GM12865 (cell line): ENCODE data around the gene PLEKHG4B.

ENCODE experiments used
- DNase-seq: peaks from one replicate; pipeline ENCODE4 v3.0.0; 2010; ENCODE audit warnings: low read depth
- H3K4me3 ChIP-seq: 2 replicates; pipeline ENCODE4 v1.5.1; 2011; ENCODE audit warnings: mild to moderate bottlenecking, low read depth, low read length, control low read depth
- TF ChIP-seq, protein P1 (sequence below): IDR thresholded peaks from 2 replicates; pipeline ENCODE4 v1.5.1; 2011; ENCODE audit warnings: low read length, control low read depth, low read depth, inconsistent platforms; ENCODE audit not compliant: insufficient read depth; ENCODE audit errors: missing control alignments

PLEKHG4B gene

DNA sequence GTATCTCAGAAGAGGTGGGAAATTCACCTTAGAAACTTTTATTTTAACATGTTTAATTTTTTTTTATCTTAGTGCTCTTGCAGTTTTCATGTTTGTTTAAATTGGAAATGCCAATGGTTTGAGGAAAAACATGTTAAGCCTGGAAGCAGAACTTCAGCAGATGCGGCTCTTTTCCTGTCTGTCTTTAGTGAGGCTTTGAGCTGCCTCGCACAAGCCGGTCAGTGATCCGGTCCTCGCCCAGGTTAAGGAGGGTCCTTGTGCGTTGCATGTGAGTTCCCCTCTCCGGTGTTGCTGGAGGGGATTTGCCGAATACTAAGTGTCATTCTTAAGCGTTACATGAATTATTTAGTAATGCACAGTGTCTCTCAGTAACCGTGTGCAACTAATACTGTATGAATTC, 9.4 kb upstream of the PLEKHG4B start:
- no peak for DNase-seq

DNA sequence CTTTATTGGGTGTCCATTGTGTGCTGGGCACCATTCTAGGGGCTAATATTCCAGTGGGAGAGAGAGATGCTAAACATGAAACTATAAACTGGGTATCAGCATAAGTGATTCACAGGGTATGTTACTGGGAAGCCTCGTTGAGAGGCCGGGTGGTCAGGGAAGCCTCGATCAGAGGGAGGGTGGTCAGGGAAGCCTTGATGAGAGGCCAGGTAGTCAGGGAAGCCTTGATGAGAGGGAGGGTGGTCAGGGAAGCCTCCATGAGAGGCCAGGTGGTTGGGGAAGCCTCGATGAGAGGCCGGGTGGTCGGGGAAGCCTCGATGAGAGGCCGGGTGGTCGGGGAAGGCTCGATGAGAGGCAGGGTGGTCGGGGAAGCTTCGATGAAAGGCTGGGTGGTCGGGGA, 8.9 kb upstream of the PLEKHG4B start:
- TF ChIP-seq, protein P1, sequence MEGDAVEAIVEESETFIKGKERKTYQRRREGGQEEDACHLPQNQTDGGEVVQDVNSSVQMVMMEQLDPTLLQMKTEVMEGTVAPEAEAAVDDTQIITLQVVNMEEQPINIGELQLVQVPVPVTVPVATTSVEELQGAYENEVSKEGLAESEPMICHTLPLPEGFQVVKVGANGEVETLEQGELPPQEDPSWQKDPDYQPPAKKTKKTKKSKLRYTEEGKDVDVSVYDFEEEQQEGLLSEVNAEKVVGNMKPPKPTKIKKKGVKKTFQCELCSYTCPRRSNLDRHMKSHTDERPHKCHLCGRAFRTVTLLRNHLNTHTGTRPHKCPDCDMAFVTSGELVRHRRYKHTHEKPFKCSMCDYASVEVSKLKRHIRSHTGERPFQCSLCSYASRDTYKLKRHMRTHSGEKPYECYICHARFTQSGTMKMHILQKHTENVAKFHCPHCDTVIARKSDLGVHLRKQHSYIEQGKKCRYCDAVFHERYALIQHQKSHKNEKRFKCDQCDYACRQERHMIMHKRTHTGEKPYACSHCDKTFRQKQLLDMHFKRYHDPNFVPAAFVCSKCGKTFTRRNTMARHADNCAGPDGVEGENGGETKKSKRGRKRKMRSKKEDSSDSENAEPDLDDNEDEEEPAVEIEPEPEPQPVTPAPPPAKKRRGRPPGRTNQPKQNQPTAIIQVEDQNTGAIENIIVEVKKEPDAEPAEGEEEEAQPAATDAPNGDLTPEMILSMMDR: no peak
- no peak for DNase-seq

More for the DNA sequence above, 9.4 kb upstream of the PLEKHG4B start:
- TF ChIP-seq, protein P1: no peak
- H3K4me3 ChIP-seq: no peak overlapping the region

GRCh38 chr5:85334-85995, 6.5 kb upstream of the PLEKHG4B start:
- no peak overlapping the region for H3K4me3 ChIP-seq
- TF ChIP-seq, protein P1: no peak
- DNase-seq: no peak

More for the DNA sequence above, 8.9 kb upstream of the PLEKHG4B start:
- H3K4me3 ChIP-seq: no peak overlapping the region

- TF ChIP-seq, protein P1: no peak
- no peak overlapping the region for H3K4me3 ChIP-seq
- DNase-seq: no peak
These were observed 2.4 kb upstream of the PLEKHG4B start for GRCh38 chr5:89337-90286.

GRCh38 chr5:90590-91547, 1.1 kb upstream of the PLEKHG4B start:
- no peak for DNase-seq
- H3K4me3 ChIP-seq: no peak overlapping the region

More at GRCh38 chr5:90590-91547, 1.1 kb upstream of the PLEKHG4B start:
- TF ChIP-seq, protein P1: no peak
